ENCODE results near the gene MYRFL.

The MYRFL gene

GRCh38 chr12:69898236-69898635 is 73.2 kb downstream of the MYRFL start:
- no peak for DNase-seq

GRCh38 chr12:69900720-69901131 is 75.7 kb downstream of the MYRFL start:
- DNase-seq: peak; percentile 85 to 97 (median 92)

GRCh38 chr12:69901221-69901905 is 76.3 kb downstream of the MYRFL start:
- DNase-seq: peak in 1 of 3 experiments; percentile 46

GRCh38 chr12:69903548-69903947 is 78.5 kb downstream of the MYRFL start:
- DNase-seq: peak in 2 of 3 experiments; percentile 22 to 45

GRCh38 chr12:69904777-69905176 is 79.8 kb downstream of the MYRFL start:
- DNase-seq: no peak

- no peak for DNase-seq
Observed at GRCh38 chr12:69905801-69906200, 80.8 kb downstream of the MYRFL start.

- DNase-seq: no peak
Observed at GRCh38 chr12:69906411-69907216, 81.6 kb downstream of the MYRFL start.

GRCh38 chr12:69908203-69908602 is 83.2 kb downstream of the MYRFL start:
- DNase-seq: no peak

- no peak for DNase-seq
Observed at GRCh38 chr12:69910694-69911093, 85.7 kb downstream of the MYRFL start.

GRCh38 chr12:69913526-69913925 is 88.5 kb downstream of the MYRFL start:
- DNase-seq: no peak

GRCh38 chr12:69915964-69916363 is 90.9 kb downstream of the MYRFL start:
- DNase-seq: no peak

GRCh38 chr12:69916544-69917235 is 91.7 kb downstream of the MYRFL start:
- DNase-seq: no peak

GRCh38 chr12:69918287-69918686 is 93.3 kb downstream of the MYRFL start:
- DNase-seq: no peak

- DNase-seq: no peak
Observed at GRCh38 chr12:69919495-69919894, 94.5 kb downstream of the MYRFL start.

- peak in 2 of 3 experiments; percentile 19 to 67 for DNase-seq
Observed at GRCh38 chr12:69921831-69922230, 96.8 kb downstream of the MYRFL start.

GRCh38 chr12:69922999-69923398 is 98.0 kb downstream of the MYRFL start:
- no peak for DNase-seq

GRCh38 chr12:69925291-69925690 is 100.3 kb downstream of the MYRFL start:
- no peak for DNase-seq

GRCh38 chr12:69927164-69927563 is 102.1 kb downstream of the MYRFL start:
- DNase-seq: no peak

GRCh38 chr12:69929125-69929524 is 104.1 kb downstream of the MYRFL start:
- no peak for DNase-seq

GRCh38 chr12:69929531-69929930 is 104.5 kb downstream of the MYRFL start:
- DNase-seq: no peak

GRCh38 chr12:69931569-69931968 is 106.5 kb downstream of the MYRFL start:
- no peak for DNase-seq

GRCh38 chr12:69932154-69932553 is 107.1 kb downstream of the MYRFL start:
- no peak for DNase-seq

GRCh38 chr12:69932676-69933552 is 107.9 kb downstream of the MYRFL start:
- DNase-seq: no peak

All from NCI-H1417 (cell line).